Fibroblast of pulmonary artery (primary cell): Measurements from ENCODE around the gene PTPRD.
A peak's percentile ranks its signal among the peaks of the same experiment; 100 is the strongest.

Experiments used
- DNase-seq: peaks from one replicate; pipeline ENCODE4 v3.0.0-alpha.2; 2010; ENCODE audit warnings: low read depth
- H3K4me3 ChIP-seq: replicated peaks from 2 replicates; pipeline ENCODE4 v1.5.1; 2011; ENCODE audit warnings: low read depth, mild to moderate bottlenecking, control low read depth, low read length, moderate library complexity
- CTCF ChIP-seq: IDR thresholded peaks from 2 replicates; pipeline ENCODE4 v1.5.1; 2011; ENCODE audit warnings: mild to moderate bottlenecking, control low read depth, low read length, inconsistent platforms; ENCODE audit errors: missing control alignments

PTPRD gene

GRCh38 chr9:9124616-9125015 lies 1488.2 kb downstream of the PTPRD start:
- no peak for TF ChIP-seq CTCF
- no peak overlapping the region for H3K4me3 ChIP-seq
- peak; percentile 18 for DNase-seq

GRCh38 chr9:9122230-9122875 lies 1490.4 kb downstream of the PTPRD start:
- TF ChIP-seq CTCF: no peak
- DNase-seq: no peak
- H3K4me3 ChIP-seq: no peak overlapping the region

- DNase-seq: no peak
- no peak for TF ChIP-seq CTCF
- no peak overlapping the region for H3K4me3 ChIP-seq
These were observed 1494.9 kb downstream of the PTPRD start for GRCh38 chr9:9117866-9118265.

- no peak for DNase-seq
- H3K4me3 ChIP-seq: no peak overlapping the region
- TF ChIP-seq CTCF: no peak
These were observed 1500.6 kb downstream of the PTPRD start for GRCh38 chr9:9112001-9112720.

GRCh38 chr9:9108641-9109040 lies 1504.2 kb downstream of the PTPRD start:
- H3K4me3 ChIP-seq: no peak overlapping the region
- no peak for DNase-seq
- TF ChIP-seq CTCF: no peak

GRCh38 chr9:9102295-9102694 lies 1510.5 kb downstream of the PTPRD start:
- TF ChIP-seq CTCF: no peak
- no peak overlapping the region for H3K4me3 ChIP-seq
- DNase-seq: no peak

- no peak for DNase-seq
- no peak for TF ChIP-seq CTCF
- no peak overlapping the region for H3K4me3 ChIP-seq
These were observed 1512.7 kb downstream of the PTPRD start for GRCh38 chr9:9100070-9100469.
